Muscle layer of colon (tissue), 2 donors: Measurements from ENCODE around the gene MAPK8IP3.

ENCODE experiments used
- H3K27ac ChIP-seq: one replicate; pipeline ENCODE4 v1.7.0; 2013; ENCODE audit warnings: low read depth, mild to moderate bottlenecking, low read length, moderate library complexity
- H3K27me3 ChIP-seq, 2 donors: one replicate each; pipeline ENCODE4 v1.7.0; 2013; ENCODE audit warnings: low read length in 2 of 2, mild to moderate bottlenecking in 2 of 2; ENCODE audit not compliant: insufficient read depth in 2 of 2, control insufficient read depth in 1 of 2
- H3K36me3 ChIP-seq: one replicate; pipeline ENCODE4 v1.7.0; 2013; ENCODE audit warnings: mild to moderate bottlenecking, low read length; ENCODE audit not compliant: insufficient read depth
- H3K4me1 ChIP-seq: one replicate; pipeline ENCODE4 v1.7.0; 2013; ENCODE audit warnings: mild to moderate bottlenecking, low read length; ENCODE audit not compliant: insufficient read depth
- H3K4me3 ChIP-seq, 2 donors: one replicate each; pipeline ENCODE4 v1.7.0; 2013; ENCODE audit warnings: low read length in 2 of 2, low read depth in 1 of 2, mild to moderate bottlenecking in 1 of 2, moderate library complexity in 1 of 2
- H3K9ac ChIP-seq: one replicate; pipeline ENCODE4 v1.7.0; 2013; ENCODE audit warnings: low read length
- H3K9me3 ChIP-seq: one replicate; pipeline ENCODE4 v1.7.0; 2013; ENCODE audit warnings: mild to moderate bottlenecking, low read length
- donor health status: abdominal sarcoma.
- donor health status: Adenocarcinoma of cecum.

MAPK8IP3 gene

GRCh38 chr16:1775006-1775845 lies 69.2 kb downstream of the MAPK8IP3 start:
- Histone ChIP-seq H3K4me1 (peaks cover 24% of the 10 kb centered on the region), H3K27ac (no peak overlapping the region), H3K9me3 (no peaks in the 10 kb centered on the region), H3K27me3 (no peaks in the 10 kb centered on the region), H3K9ac (no peak overlapping the region), H3K4me3 (no peak overlapping the region), H3K36me3 (peaks cover 23% of the 10 kb centered on the region)

DNA sequence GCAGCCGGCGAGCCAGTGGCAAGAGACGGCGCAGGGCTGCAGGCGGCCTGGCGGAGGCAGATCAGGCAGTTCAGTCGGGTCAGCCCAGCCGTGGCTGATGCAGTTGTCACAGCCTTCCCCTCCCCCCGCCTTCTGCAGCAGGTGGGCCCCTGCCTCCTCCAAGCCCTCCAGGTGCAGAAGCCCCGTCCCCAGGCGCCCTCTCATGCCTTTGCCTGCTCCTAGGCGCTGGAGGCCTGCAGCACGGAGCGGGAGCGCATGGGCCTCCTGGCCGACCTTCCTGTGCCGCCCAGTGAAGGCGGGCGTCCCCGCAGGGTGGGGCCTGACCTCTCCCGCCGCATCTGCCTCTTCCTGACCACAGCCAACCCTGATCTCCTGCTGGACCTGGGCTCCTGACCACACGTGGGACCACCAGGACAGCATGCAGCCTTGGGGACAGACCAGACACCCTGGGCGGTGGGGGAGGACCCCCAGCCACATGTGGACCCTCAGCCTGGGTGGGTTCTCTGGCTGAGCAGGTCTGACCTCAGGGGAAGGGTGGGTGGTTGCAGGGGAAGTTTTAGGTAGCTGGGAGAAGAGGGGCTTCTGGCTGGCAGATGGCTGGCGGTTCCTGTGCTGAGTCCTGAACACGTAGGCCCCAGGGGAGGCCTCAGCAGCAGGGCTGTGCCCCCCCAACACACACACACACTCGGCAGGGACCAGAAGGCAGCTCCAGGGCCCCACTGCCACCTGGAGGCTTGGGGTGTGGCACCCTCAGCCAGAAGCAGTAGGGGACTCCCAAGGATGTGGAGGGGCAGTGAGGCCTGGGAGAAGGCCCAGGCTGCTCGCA lies 70.1 kb downstream of the MAPK8IP3 start:
- Histone ChIP-seq H3K27ac (no peak overlapping the region), H3K36me3 (peaks cover 29% of the 10 kb centered on the region), H3K27me3 (no peaks in the 10 kb centered on the region), H3K4me3 (no peak overlapping the region), H3K9me3 (no peaks in the 10 kb centered on the region), H3K9ac (no peak overlapping the region), H3K4me1 (peaks cover 27% of the 10 kb centered on the region)

- Histone ChIP-seq H3K27ac (no peak overlapping the region), H3K9ac (no peak overlapping the region), H3K27me3 (no peaks in the 10 kb centered on the region), H3K9me3 (no peaks in the 10 kb centered on the region), H3K36me3 (peaks cover 29% of the 10 kb centered on the region), H3K4me3 (no peak overlapping the region), H3K4me1 (peaks cover 33% of the 10 kb centered on the region)
These were observed 70.6 kb downstream of the MAPK8IP3 start for GRCh38 chr16:1776672-1776955.

GRCh38 chr16:1776991-1777374 lies 71.0 kb downstream of the MAPK8IP3 start:
- Histone ChIP-seq H3K9me3 (no peaks in the 10 kb centered on the region), H3K9ac (no peak overlapping the region), H3K27ac (no peak overlapping the region), H3K4me1 (peaks cover 31% of the 10 kb centered on the region), H3K4me3 (no peak overlapping the region), H3K27me3 (no peaks in the 10 kb centered on the region), H3K36me3 (peaks cover 29% of the 10 kb centered on the region)

GRCh38 chr16:1777375-1778199 lies 71.6 kb downstream of the MAPK8IP3 start:
- no peaks in the 10 kb centered on the region for H3K9me3 ChIP-seq
- H3K4me1 ChIP-seq, result peaks cover 28% of the 10 kb centered on the region
- no peak overlapping the region for H3K27ac ChIP-seq
- peaks cover 29% of the 10 kb centered on the region for H3K36me3 ChIP-seq
- H3K4me3 ChIP-seq, result no peak overlapping the region
- H3K9ac ChIP-seq, result no peak overlapping the region
- H3K27me3 ChIP-seq, result no peaks in the 10 kb centered on the region

- Histone ChIP-seq H3K4me3 (no peak overlapping the region), H3K4me1 (peaks cover 28% of the 10 kb centered on the region), H3K9me3 (no peaks in the 10 kb centered on the region), H3K9ac (no peak overlapping the region), H3K36me3 (peaks cover 29% of the 10 kb centered on the region), H3K27ac (no peak overlapping the region), H3K27me3 (no peaks in the 10 kb centered on the region)
These were observed 72.5 kb downstream of the MAPK8IP3 start for GRCh38 chr16:1778200-1779179.

- Histone ChIP-seq H3K36me3 (peaks cover 29% of the 10 kb centered on the region), H3K27ac (no peak overlapping the region), H3K9me3 (no peaks in the 10 kb centered on the region), H3K9ac (no peak overlapping the region), H3K4me1 (peaks cover 29% of the 10 kb centered on the region), H3K4me3 (no peak overlapping the region), H3K27me3 (no peaks in the 10 kb centered on the region)
These were observed 73.3 kb downstream of the MAPK8IP3 start for GRCh38 chr16:1779234-1779701.

GRCh38 chr16:1779741-1780676 lies 74.0 kb downstream of the MAPK8IP3 start:
- H3K27ac ChIP-seq, result no peak overlapping the region
- no peak overlapping the region for H3K4me3 ChIP-seq
- peaks cover 24% of the 10 kb centered on the region for H3K4me1 ChIP-seq
- no peaks in the 10 kb centered on the region for H3K9me3 ChIP-seq
- H3K36me3 ChIP-seq, result peaks cover 28% of the 10 kb centered on the region
- no peaks in the 10 kb centered on the region for H3K27me3 ChIP-seq
- no peak overlapping the region for H3K9ac ChIP-seq

DNA sequence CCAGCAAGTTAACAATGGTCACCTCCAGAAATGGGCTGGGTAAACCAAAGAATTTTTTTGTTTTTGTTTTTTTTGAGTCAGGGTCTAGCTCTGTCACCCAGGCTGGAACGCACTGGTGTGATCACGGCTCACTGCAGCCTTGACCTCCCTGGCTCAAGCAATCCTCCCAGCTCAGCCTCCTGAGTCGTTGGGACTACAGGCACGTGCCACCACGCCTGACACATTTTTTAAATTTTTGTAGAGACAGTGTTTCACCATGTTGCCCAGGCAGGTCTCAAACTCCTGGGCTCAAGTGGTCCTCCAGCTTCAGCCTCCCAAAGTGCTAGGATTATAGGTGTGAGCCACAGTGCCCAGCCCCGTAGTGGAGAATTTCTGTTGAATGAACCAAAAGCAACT lies 74.7 kb downstream of the MAPK8IP3 start:
- no peaks in the 10 kb centered on the region for H3K9me3 ChIP-seq
- no peaks in the 10 kb centered on the region for H3K27me3 ChIP-seq
- H3K4me3 ChIP-seq, result no peak overlapping the region
- H3K9ac ChIP-seq, result no peak overlapping the region
- H3K4me1 ChIP-seq, result peaks cover 28% of the 10 kb centered on the region
- peaks cover 26% of the 10 kb centered on the region for H3K36me3 ChIP-seq
- H3K27ac ChIP-seq, result no peak overlapping the region

- H3K36me3 ChIP-seq, result peaks cover 30% of the 10 kb centered on the region
- H3K4me3 ChIP-seq, result peak overlapping the region; percentile 65 to 70
- peaks cover 28% of the 10 kb centered on the region for H3K4me1 ChIP-seq
- H3K9ac ChIP-seq, result peak overlapping the region; percentile 33
- no peaks in the 10 kb centered on the region for H3K9me3 ChIP-seq
- no peaks in the 10 kb centered on the region for H3K27me3 ChIP-seq
- no peak overlapping the region for H3K27ac ChIP-seq
These were observed 75.3 kb downstream of the MAPK8IP3 start for GRCh38 chr16:1781254-1781653.
